HG02840 (cell line): ENCODE results near the gene SPDYE17.
"Not testable (repeated sequence)": the region's sequence is repeated elsewhere in the genome, so short reads cannot be mapped to it uniquely, and the experiment has no call there.

ENCODE experiments used
- ATAC-seq: cut with Tn5 transposase; IDR thresholded peaks from one replicate; pipeline ENCODE4 v1.9.1; 2021; ENCODE audit warnings: mild to moderate bottlenecking, moderate library complexity, moderate number of reproducible peaks; ENCODE audit not compliant: unreplicated experiment, low FRiP score

Gene SPDYE17, protein sequence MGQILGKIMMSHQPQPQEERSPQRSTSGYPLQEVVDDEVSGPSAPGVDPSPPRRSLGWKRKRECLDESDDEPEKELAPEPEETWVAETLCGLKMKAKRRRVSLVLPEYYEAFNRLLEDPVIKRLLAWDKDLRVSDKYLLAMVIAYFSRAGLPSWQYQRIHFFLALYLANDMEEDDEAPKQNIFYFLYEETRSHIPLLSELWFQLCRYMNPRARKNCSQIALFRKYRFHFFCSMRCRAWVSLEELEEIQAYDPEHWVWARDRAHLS

DNA sequence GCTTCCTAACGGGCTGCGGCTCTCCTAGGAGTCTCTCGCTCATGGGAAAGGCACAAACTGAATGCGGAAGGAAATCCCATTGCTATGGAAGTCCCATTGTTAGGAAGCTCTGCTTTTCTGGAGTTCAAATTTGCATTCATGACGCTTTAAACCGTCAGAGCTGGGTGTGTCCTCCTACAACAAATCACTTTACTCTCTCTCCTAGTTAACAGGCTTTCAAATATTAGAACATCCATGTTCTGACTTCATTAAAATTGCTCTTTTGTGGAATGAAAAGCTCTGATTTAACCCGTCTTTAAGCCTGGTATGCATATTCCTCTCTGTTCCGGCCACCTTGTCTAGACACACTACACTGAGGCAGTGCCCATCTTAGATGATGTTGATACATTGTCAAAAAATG, at the start of gene SPDYE17:
TSS of gene SPDYE17 (minus strand) at position 101 of the 400 bp plus-strand sequence. CDS start 1,791 bp downstream, outside the sequence.
- not testable (repeated sequence) for ATAC-seq

DNA sequence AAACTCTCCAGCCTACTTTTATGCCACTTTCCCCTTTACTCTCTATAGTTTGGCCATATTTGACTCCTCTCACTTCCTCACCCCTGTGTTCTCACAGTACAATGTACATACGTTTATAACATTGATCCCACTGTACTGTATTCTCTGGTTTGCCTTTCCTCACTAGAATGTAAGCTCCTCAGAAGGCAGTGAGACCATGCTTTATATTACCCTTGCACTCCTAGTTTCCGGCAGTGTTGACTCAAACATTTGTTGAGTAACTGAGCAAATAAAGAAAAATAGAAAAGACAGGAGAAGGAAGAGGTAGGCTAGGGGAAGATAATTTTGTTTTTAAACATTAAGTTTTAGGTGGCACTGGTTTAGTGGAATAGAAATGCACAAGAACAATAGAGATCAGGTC, 48.1 kb upstream of the SPDYE17 start:
- not testable (repeated sequence) for ATAC-seq

DNA sequence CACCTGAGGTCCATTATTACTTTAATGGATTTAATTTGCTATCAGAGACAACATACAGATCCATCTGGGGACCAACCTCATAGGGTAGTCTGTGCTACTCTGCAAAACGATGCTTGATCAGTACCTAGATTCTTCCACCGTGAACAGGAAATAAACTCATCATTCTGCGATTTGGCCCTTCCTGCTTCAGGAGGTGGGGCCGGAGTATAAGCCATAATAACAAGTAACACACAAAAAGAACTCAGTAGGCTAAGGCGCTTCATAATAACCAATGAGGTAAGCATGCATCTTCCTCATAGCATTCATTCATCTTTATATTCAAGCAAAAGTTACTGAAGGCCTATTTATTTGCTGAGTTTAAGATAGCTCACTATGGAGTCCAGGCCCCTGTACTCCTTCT, 47.5 kb upstream of the SPDYE17 start:
- ATAC-seq: not testable (repeated sequence)

DNA sequence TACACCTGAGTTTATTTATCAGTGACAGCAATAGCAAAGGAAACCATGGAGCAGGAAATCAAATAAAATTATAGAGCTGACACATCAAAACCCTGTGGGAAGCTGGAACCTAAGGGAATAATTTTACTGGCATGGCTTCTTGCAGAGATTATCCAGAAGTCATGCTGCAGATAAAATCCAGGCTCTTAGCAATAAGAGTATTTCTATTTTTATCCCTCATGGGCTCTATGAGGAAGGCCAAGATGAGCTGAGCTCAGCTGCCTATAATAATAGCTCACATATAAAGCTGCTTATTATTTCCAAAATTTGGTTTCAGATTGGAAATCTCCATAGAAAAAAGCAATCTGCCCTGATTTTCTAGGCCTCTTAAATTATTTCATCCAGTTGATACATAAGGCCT, 47.0 kb upstream of the SPDYE17 start:
- not testable (repeated sequence) for ATAC-seq

DNA sequence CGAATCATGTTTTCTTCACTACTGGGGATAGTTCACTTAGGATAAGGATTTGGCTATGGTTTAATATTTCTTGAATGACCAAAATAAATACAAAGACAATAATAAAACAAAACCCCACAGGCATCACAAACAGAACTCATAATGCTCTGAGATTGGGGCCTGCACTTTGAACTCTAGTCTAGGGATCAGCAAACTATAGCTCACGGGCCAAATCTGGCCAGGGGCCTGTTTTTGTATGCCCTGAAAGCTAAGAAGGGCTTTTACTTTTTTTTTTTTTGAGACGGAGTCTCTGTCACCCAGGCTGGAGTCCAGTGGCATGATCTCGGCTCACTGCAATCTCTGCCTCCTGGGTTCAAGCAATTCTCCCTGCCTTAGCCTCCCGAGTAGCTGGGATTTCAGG, 44.9 kb upstream of the SPDYE17 start:
- not testable (repeated sequence) for ATAC-seq

DNA sequence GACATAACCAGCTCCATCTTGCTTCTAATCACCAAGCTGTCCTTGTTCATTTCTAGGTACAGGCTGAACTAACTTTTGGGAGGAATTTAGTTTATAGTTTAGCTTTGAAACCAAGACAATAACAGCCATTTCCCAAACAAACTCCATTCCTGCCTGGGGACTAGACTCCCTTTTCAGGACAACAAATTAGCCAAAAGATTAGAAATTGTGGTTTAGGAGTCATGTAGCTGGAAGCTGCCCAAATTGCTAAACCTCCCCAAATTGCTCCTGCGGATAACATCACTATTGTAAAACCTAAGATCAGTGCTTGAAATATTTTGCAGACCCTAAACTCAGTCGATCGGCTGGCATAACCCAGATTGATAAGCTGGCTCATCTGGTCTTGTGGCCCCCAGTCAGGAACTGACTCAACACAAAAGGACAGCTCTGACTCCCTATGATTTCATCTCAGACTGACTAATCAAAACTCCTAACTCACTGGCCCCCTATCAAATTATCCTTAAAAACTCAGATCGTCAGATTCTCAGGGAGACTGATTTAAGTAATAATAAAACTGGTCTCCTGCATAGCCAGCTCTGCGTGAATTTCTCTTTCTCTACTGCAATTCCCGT, 42.7 kb upstream of the SPDYE17 start:
- ATAC-seq: not testable (repeated sequence)

DNA sequence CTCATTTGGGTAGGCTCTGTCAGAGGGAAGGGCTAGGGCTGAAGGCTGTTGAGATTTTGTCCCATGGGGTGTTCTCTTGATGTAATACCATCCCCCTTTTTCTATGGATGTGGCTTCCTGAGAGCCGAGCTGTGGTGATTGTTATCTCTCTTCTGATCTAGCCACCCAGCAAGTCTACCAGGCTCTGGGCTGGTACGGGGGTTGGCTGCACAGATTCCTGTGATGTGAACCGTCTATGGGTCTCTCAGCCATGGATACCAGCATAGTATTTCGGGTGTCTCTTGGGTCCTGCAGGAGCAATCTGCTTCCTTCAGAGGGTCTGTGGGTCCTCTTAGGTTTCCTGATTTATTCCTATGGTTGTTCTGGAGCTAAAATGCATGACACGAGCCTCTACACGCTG, 38.9 kb upstream of the SPDYE17 start:
- not testable (repeated sequence) for ATAC-seq

DNA sequence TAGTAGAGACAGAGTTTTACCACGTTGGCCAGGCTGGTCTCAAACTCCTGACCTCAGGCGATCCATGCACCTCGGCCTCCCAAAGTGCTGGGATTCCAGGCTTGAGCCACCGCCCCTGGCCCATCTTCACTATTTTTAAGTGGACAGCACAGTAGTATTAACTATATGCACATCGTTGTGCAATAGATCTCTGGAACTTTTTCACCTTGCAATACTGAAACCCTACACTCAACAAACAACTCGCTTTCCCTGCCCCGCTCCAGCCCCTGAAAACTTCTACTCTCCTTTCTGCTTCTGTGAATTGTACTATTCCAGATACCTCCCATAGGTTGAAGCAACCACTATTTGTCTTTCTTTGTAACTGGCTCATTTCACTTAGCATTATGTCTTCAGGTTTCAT, 33.7 kb upstream of the SPDYE17 start:
- not testable (repeated sequence) for ATAC-seq

DNA sequence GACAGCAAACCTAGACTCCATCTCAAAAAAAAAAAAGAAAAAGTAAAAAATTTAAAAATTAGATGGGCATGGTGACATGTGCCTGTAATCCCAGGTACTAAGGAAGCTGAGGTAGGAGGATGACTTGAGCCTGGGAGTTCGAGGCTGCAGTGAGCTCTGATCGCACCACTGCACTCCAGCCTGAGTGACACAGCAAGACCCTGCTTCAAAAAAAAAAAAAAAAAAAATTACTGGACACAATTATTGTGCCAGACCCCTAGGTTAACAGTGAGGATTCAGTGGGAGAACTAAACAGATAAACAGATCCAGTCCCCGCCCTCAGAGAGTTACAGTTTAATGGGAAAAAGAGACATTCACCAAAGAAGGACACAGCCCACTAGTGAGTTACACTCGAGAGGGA, 31.6 kb upstream of the SPDYE17 start:
- ATAC-seq: not testable (repeated sequence)

DNA sequence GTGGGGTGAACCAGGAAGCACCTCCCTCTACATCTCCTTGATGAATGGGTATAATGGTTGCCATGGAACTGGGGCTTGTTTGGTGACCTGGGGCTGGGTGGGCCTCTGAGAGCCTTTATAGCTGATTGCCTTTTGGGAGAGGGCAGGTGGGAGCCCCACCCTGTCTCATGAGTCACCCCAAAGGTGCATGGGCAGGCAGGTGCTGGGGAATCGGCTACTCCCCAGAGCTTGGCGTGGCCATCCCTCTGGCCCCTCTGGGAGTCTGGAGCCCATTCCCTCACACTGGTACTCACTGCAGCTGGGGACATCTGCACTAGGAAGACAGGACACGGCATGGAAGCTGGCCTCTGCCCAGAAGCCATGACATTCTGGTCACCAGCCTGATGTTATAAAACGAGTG, 30.4 kb upstream of the SPDYE17 start, which contains the start of gene SPDYE18:
TSS of gene SPDYE18 (minus strand) at position 2 of the 400 bp plus-strand sequence. CDS start 2,046 bp downstream, outside the sequence.
- ATAC-seq: not testable (repeated sequence)

DNA sequence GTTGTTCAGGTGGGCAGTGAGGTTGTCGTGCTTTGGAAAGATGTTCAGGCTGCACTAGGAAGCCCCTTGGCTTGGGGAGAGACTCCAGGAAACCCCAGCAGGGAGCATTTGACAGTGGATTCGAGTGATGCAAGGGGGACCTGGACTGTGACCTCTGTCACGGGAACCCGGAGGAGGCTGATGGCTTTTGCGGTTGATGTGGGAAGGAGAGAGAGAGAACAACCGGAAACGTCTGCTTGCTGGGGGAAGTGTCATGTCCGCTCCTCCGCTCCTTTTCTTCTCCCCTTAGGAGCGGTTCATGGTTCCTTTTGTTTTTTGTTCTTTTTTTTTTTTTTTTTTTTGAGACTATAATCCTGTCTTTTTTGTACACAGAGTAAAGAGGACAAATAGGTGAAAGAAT, 5.8 kb downstream of the SPDYE17 start:
- ATAC-seq: not testable (repeated sequence)

DNA sequence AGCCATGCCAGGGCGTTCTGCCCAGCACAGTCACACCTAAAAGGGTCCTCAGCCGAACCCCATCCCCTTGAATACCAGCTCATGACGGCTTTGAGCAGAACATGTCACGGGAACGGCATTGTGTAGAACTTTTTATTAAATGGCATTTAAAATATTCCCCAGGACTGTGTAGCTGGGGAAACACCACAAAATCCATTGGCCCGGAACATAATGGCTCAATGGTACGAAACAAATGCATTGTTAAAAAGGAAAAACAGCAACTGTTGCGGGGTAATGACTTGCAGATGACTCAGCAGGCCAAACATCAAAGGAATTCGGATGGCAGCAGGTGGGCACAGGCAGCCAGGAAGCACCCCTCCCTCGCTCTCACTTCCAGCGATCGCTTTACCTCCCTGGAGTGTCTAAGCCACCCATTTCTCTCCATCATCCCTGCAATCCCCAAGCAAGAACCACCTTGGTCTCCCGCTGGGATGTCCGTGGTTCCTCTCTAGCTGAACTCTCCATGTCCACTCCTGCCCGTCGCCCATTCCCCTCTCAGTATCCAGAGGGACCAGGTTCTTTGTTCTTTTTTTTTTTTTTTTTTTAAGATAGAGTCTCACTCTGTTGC, 22.0 kb downstream of the SPDYE17 start:
- not testable (repeated sequence) for ATAC-seq

DNA sequence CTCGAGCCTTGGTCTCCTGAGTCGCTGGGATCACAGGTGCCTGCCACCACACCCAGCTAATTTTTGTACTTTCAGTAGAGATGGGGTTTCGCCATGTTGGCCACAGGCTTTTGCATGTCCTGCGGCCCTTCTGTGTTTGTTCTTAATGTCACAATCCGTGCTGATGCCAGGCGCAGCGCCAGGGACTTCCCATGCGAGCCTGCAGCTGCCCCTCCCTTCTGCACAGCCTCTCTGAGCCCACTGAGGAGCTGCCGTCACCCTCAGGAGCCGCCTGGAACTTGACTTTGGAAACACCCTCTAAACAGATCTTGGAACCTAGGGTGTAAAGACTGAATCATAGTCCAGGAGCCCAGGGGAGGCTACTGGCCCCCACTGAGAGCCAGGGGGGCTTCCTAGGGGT, 24.2 kb downstream of the SPDYE17 start:
- ATAC-seq: not testable (repeated sequence)

DNA sequence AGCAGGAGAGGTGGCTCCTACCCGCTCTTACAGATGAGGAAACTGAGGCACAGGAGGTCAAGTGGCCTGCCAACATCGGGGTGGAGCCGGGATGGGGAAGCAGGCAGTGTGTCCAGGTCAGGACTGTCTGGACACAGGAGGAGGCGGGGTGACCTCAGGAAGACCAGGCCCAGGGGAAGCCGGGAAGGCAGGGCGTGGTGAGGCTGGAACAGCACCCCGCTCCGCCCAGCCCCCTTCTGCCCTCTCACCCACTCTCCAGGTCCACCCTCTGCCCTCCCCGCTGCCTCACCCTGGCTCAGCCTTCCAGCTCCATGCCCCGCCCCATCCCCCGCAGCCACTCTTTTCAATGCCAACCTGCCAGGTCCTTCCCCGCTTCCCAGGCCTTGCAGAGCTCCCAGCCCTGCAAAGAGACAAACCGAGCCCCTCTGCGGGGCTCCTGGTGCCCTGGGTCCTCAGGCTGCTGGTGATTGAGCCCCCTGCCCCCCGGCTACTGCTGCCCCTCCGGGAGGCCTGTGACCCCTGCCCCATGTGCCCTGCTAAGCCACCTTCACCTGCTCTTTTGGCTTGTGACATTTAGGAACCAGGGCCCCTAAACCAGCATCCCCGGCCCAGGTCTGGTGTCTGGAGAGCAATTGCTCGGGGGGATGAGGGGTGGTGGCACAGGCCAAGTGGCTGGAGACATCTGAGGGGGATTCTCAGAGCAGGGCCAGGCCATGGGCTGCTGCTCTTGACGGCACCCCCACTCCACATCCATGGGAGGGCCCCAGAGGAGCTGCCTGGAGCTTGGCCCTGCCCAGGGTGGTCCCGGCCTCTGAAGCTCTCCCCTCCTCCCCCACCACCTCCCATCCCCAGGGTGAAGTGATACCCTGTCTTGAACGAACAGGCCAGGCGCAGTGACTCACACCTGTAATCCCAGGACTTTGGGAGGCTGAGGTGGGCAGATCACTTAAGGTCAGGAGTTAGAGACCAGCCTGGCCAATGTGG, 25.7 kb downstream of the SPDYE17 start:
- not testable (repeated sequence) for ATAC-seq

DNA sequence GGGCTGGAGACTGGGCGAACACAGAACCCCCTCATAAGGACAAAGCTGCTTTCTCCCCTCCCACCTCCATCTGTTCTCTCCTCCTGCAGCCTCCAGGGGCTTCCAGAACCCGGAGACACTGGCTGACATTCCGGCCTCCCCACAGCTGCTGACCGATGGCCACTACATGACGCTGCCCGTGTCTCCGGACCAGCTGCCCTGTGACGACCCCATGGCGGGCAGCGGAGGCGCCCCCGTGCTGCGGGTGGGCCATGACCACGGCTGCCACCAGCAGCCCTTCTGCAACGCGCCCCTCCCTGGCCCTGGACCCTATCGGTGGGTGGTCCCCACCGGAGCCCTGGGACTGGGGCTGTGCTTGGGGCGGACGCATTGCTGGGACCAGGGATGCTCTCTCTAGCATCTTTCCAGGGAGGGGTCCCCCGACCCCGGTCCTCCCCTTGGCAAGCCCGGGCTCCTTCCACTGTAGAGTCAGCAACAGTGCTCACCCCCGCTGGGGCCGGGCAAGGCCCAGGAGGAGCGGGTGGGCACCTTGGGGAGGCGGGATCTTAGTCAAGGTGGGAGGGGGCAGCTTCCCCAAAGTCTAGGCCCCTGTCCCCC, 26.6 kb downstream of the SPDYE17 start:
- not testable (repeated sequence) for ATAC-seq

DNA sequence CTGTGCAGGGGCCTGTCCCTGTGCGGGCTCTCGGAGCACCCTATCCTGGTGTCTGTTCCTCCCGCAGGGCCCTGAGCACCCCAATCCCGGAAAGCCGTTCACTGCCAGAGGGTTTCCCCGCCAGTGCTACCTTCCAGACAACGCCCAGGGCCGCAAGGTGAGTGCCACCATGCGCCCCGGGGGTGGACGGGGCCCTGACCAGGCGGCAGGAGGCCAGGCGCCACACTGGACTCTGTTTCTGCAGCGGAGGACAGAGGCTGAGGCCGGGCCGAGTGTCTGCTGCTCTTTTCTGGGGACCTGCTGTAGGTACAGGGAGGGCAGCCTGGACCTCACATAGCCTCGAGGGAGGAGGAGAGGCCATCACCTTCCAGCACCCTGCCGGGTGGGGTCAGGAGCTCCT, 28.0 kb downstream of the SPDYE17 start:
- not testable (repeated sequence) for ATAC-seq

DNA sequence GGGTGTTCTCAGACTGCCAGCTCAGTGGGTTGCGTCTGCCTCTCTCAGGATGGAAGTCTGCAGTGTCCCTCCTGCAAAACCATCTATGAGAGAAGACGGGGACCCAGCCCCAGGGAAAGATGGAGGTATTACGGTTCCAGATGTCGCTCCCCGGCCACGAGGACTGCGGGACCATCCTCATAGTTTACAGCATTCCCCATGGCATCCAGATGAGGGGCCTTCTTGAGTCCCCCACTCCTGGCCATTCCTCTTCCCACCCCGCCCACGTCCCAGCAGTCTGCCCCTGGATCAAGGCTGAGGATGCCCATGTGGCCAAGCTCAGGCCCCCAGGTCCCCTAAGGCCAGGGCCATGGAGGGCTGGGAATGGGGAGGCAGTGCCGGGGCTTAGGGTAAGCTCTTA, 28.9 kb downstream of the SPDYE17 start:
- ATAC-seq: not testable (repeated sequence)

DNA sequence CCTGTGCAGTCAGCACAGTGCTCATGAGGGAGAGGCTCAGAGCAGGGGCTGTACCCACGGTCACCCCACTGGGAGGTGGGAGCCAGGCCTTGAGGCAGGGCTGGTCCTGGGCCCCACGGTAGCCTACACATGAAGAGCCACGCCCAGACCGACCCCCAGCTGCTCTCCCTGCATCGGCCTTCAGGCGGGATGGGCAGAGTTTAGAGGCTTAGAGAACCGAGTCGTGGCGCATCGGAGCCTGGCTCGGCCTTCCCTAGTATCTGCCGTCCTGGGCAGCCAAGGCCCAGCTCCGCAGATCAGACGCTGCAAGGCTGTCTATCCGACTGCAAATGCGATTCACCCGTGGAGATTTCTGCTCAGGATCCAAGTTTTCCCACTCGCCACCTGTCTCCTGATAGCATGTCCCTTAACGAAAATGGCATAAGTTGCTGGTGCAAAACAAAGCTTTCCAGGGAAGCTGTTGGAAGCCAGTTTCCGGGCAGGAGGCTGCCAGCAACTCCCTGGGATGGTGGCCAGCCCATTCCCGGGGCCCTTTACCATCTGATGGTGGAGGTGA, 29.4 kb downstream of the SPDYE17 start:
- ATAC-seq: not testable (repeated sequence)

DNA sequence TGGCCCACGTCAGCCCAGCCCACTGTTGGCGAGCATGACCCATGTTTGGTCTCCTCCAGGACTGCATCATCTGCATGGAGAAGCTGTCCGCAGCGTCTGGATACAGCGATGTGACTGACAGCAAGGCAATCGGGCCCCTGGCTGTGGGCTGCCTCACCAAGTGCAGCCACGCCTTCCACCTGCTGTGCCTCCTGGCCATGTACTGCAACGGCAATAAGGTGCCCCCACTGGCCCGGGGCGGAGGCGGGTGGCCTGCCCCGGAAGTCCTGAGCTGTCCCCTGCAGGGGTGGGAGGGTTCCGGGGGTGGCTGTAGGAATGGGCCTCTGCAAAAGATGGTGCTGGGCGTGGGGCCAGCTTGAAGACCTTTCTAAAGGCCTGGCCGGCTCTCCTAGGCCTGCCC, 30.1 kb downstream of the SPDYE17 start:
- ATAC-seq: not testable (repeated sequence)
